GM12891 (cell line): ENCODE results near the gene RASGRF2.
"Not testable (repeated sequence)": the region's sequence is repeated elsewhere in the genome, so short reads cannot be mapped to it uniquely, and the experiment has no call there.

Source experiments
- DNase-seq: peaks from one replicate; pipeline ENCODE4 v3.0.0; 2011; ENCODE audit warnings: low spot score; ENCODE audit not compliant: insufficient read length
- FAIRE-seq: peaks from 2 replicates; lab custom pipeline; 2011; peaks lifted over from hg19 to GRCh38; lab: Jason Lieb, UNC
- PAX5 ChIP-seq: IDR thresholded peaks from 2 replicates; pipeline ENCODE4 v1.6.1; 2011; ENCODE audit warnings: low read length, moderate library complexity, mild to moderate bottlenecking; ENCODE audit not compliant: insufficient read depth, severe bottlenecking
- POLR2A ChIP-seq: IDR thresholded peaks from 2 replicates; pipeline ENCODE4 v1.6.1; 2011; ENCODE audit warnings: low read depth, low read length, control low read depth
- POLR2AphosphoS5 ChIP-seq: IDR thresholded peaks from 2 replicates; pipeline ENCODE4 v1.6.1; 2011; ENCODE audit warnings: low read depth, low read length, control low read depth
- POU2F2 ChIP-seq: IDR thresholded peaks from 2 replicates; pipeline ENCODE4 v1.6.1; 2011; ENCODE audit warnings: low read depth, mild to moderate bottlenecking, control low read depth, low read length, moderate library complexity
- SPI1 ChIP-seq: IDR thresholded peaks from 2 replicates; pipeline ENCODE4 v1.6.1; 2011; ENCODE audit warnings: low read depth, low read length, control low read depth
- TAF1 ChIP-seq: IDR thresholded peaks from 2 replicates; pipeline ENCODE4 v1.6.1; 2011; ENCODE audit warnings: low read depth, low read length, control low read depth

The RASGRF2 gene

GRCh38 chr5:81249240-81249639 lies 289.1 kb downstream of the RASGRF2 start:
- FAIRE-seq (no peak), DNase-seq (no peak)
- no peak for TF ChIP-seq POU2F2
- TF ChIP-seq SPI1 = no peak
- no peak for TF ChIP-seq POLR2AphosphoS5
- TF ChIP-seq PAX5 = no peak
- TF ChIP-seq TAF1 = no peak
- no peak for TF ChIP-seq POLR2A

GRCh38 chr5:81250004-81250403 lies 289.8 kb downstream of the RASGRF2 start:
- FAIRE-seq (no peak), DNase-seq (no peak)
- TF ChIP-seq SPI1 = no peak
- no peak for TF ChIP-seq TAF1
- no peak for TF ChIP-seq PAX5
- no peak for TF ChIP-seq POU2F2
- no peak for TF ChIP-seq POLR2A
- TF ChIP-seq POLR2AphosphoS5 = no peak

GRCh38 chr5:81251922-81252321 lies 291.8 kb downstream of the RASGRF2 start:
- no peak for FAIRE-seq

GRCh38 chr5:81252904-81253303 lies 292.7 kb downstream of the RASGRF2 start:
- no peak for FAIRE-seq
- TF ChIP-seq POLR2AphosphoS5 = no peak
- DNase-seq = no peak

More at GRCh38 chr5:81251922-81252321, 291.8 kb downstream of the RASGRF2 start:
- no peak for DNase-seq
- TF ChIP-seq TAF1 (no peak), PAX5 (no peak), POU2F2 (no peak), SPI1 (no peak), POLR2AphosphoS5 (no peak), POLR2A (no peak)

GRCh38 chr5:81253875-81254274 lies 293.7 kb downstream of the RASGRF2 start:
- no peak for TF ChIP-seq POLR2AphosphoS5
- TF ChIP-seq PAX5 = no peak
- TF ChIP-seq POU2F2 = no peak
- TF ChIP-seq TAF1 = no peak
- TF ChIP-seq POLR2A = no peak
- no peak for TF ChIP-seq SPI1
- FAIRE-seq (no peak), DNase-seq (no peak)

GRCh38 chr5:81254886-81255559 lies 294.9 kb downstream of the RASGRF2 start:
- FAIRE-seq = no peak
- TF ChIP-seq POU2F2 (no peak), POLR2AphosphoS5 (no peak), POLR2A (no peak), SPI1 (no peak), TAF1 (no peak), PAX5 (no peak)
- DNase-seq = no peak

- TF ChIP-seq POLR2A = no peak
- no peak for TF ChIP-seq PAX5
- no peak for TF ChIP-seq POU2F2
- no peak for TF ChIP-seq SPI1
- TF ChIP-seq POLR2AphosphoS5 = no peak
- TF ChIP-seq TAF1 = no peak
- FAIRE-seq = no peak
These were observed 296.6 kb downstream of the RASGRF2 start for GRCh38 chr5:81256766-81257165.

GRCh38 chr5:81262796-81263195 lies 302.6 kb downstream of the RASGRF2 start:
- not testable (repeated sequence) for FAIRE-seq, DNase-seq

More at GRCh38 chr5:81256766-81257165, 296.6 kb downstream of the RASGRF2 start:
- DNase-seq = no peak

- DNase-seq (no peak), FAIRE-seq (no peak)
- no peak for TF ChIP-seq POLR2A
- no peak for TF ChIP-seq SPI1
- no peak for TF ChIP-seq TAF1
- TF ChIP-seq POU2F2 = no peak
- TF ChIP-seq POLR2AphosphoS5 = no peak
- TF ChIP-seq PAX5 = no peak
These were observed 304.9 kb downstream of the RASGRF2 start for GRCh38 chr5:81265101-81265500.

GRCh38 chr5:81268521-81269196 lies 308.5 kb downstream of the RASGRF2 start:
- FAIRE-seq = no peak
- TF ChIP-seq SPI1 (no peak), POLR2A (no peak), TAF1 (no peak), POLR2AphosphoS5 (no peak), POU2F2 (no peak)
- DNase-seq = no peak

GRCh38 chr5:81269751-81270393 lies 309.7 kb downstream of the RASGRF2 start:
- FAIRE-seq (no peak), DNase-seq (no peak)
- no peak for TF ChIP-seq PAX5
- TF ChIP-seq POU2F2 = no peak
- TF ChIP-seq POLR2AphosphoS5 = no peak
- no peak for TF ChIP-seq SPI1
- no peak for TF ChIP-seq POLR2A
- TF ChIP-seq TAF1 = no peak

GRCh38 chr5:81270394-81271027 lies 310.3 kb downstream of the RASGRF2 start:
- FAIRE-seq, DNase-seq: not testable (repeated sequence)
